IMR-90 (cell line): ENCODE measurements around the gene GMNN.

ENCODE experiments used
- FOS ChIP-seq: fragments of 150-350 bp; IDR thresholded peaks from 2 replicates; pipeline ENCODE4 v1.6.1; 2016; ENCODE audit warnings: low read depth, low read length
- NFE2L2 ChIP-seq: fragments of 150-350 bp; IDR thresholded peaks from 2 replicates; pipeline ENCODE4 v1.6.1; 2016; ENCODE audit warnings: low read depth, mild to moderate bottlenecking, low read length
- POLR2A ChIP-seq: IDR thresholded peaks from 2 replicates; pipeline ENCODE4 v1.6.1; 2012; ENCODE audit warnings: mild to moderate bottlenecking, low read depth, low read length
- RAD21 ChIP-seq: IDR thresholded peaks from 2 replicates; pipeline ENCODE4 v1.6.1; 2012; ENCODE audit warnings: low read length, improper control_type of control experiment
- SMC3 ChIP-seq: fragments of 150-350 bp; IDR thresholded peaks from 2 replicates; pipeline ENCODE4 v1.6.1; 2016; ENCODE audit warnings: low read depth, mild to moderate bottlenecking, antibody characterized with exemption, low read length, moderate library complexity
- TF ChIP-seq, protein P1 (sequence below): conservative IDR thresholded peaks from 2 replicates; pipeline ENCODE4 v1.5.1; 2012; ENCODE audit warnings: mild to moderate bottlenecking, low read depth, low read length, improper control_type of control experiment
- TF ChIP-seq, protein P2 (sequence below): fragments of 150-350 bp; IDR thresholded peaks from 2 replicates; pipeline ENCODE4 v1.6.1; 2017; ENCODE audit warnings: mild to moderate bottlenecking, antibody characterized with exemption, low read length, low read depth

DNA sequence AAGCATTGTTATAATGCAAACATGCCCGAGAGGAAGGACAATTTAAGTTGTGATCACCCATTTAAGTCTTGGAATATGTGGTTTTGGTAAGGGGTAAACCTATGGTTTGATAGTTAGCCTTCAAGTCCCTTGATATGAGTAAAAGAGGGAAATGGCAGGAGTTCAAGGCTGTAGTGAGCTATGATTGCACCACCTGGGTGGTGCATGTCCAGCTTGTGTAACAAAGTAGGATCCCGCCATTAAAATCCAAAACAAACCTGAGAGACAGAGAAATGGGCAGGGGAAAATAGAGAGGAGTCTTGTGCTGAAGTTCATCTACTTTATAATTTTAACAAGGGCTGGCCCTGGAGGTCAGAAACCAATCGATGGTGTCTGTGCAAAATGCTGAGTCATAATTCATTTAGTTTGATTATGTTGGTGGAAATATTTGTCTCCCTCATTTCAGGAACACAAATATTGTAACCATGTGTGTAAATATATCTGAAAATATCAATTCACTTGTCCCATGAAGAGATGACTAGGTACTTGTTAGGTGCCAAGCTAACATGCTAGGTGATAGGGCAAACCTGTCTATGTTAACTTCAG is 47.2 kb downstream of the GMNN start:
- TF ChIP-seq, protein P1, sequence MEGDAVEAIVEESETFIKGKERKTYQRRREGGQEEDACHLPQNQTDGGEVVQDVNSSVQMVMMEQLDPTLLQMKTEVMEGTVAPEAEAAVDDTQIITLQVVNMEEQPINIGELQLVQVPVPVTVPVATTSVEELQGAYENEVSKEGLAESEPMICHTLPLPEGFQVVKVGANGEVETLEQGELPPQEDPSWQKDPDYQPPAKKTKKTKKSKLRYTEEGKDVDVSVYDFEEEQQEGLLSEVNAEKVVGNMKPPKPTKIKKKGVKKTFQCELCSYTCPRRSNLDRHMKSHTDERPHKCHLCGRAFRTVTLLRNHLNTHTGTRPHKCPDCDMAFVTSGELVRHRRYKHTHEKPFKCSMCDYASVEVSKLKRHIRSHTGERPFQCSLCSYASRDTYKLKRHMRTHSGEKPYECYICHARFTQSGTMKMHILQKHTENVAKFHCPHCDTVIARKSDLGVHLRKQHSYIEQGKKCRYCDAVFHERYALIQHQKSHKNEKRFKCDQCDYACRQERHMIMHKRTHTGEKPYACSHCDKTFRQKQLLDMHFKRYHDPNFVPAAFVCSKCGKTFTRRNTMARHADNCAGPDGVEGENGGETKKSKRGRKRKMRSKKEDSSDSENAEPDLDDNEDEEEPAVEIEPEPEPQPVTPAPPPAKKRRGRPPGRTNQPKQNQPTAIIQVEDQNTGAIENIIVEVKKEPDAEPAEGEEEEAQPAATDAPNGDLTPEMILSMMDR: no peak
- TF ChIP-seq, protein P2, sequence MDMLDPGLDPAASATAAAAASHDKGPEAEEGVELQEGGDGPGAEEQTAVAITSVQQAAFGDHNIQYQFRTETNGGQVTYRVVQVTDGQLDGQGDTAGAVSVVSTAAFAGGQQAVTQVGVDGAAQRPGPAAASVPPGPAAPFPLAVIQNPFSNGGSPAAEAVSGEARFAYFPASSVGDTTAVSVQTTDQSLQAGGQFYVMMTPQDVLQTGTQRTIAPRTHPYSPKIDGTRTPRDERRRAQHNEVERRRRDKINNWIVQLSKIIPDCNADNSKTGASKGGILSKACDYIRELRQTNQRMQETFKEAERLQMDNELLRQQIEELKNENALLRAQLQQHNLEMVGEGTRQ: no peak
- no peak for TF ChIP-seq POLR2A
- TF ChIP-seq SMC3: no peak
- TF ChIP-seq FOS: no peak
- peak; percentile 91 for TF ChIP-seq NFE2L2
- TF ChIP-seq RAD21: no peak
